Measurements from ENCODE around the gene FGD6.
"Not testable (repeated sequence)": the region's sequence is repeated elsewhere in the genome, so short reads cannot be mapped to it uniquely, and the experiment has no call there.

The FGD6 gene
- 1.8 to 3.6 reads per million in 2 donors for total RNA-seq

- peak; percentile 93 for DNase-seq
Measured at GRCh38 chr12:95217377-95218149, at the start of gene FGD6, which contains the start of gene VEZT. FGD6 (minus strand) TSS chr12:95217467; CDS start chr12:95217240, 227 bp downstream. VEZT (plus strand) TSS chr12:95217807; CDS start chr12:95217851, 44 bp downstream.

- no peak for DNase-seq
Measured at GRCh38 chr12:95266254-95266653, 49.0 kb upstream of the FGD6 start.

- no peak for DNase-seq
Measured at GRCh38 chr12:95265765-95266164, 48.5 kb upstream of the FGD6 start.

- DNase-seq = no peak
Measured at GRCh38 chr12:95262808-95263207, 45.5 kb upstream of the FGD6 start.

GRCh38 chr12:95261109-95261508 lies 43.8 kb upstream of the FGD6 start:
- DNase-seq = no peak

GRCh38 chr12:95259368-95259767 lies 42.1 kb upstream of the FGD6 start:
- no peak for DNase-seq

GRCh38 chr12:95258803-95259202 lies 41.5 kb upstream of the FGD6 start:
- DNase-seq = no peak

- no peak for DNase-seq
Measured at GRCh38 chr12:95258151-95258550, 40.9 kb upstream of the FGD6 start.

GRCh38 chr12:95257541-95257940 lies 40.3 kb upstream of the FGD6 start:
- DNase-seq = no peak

- no peak for DNase-seq
Measured at GRCh38 chr12:95253386-95253785, 36.1 kb upstream of the FGD6 start.

GRCh38 chr12:95248604-95249360 lies 31.5 kb upstream of the FGD6 start:
- DNase-seq = no peak

- no peak for DNase-seq
Measured at GRCh38 chr12:95248095-95248494, 30.8 kb upstream of the FGD6 start.

- no peak for DNase-seq
Measured at GRCh38 chr12:95244350-95244749, 27.1 kb upstream of the FGD6 start.

GRCh38 chr12:95243497-95244183 lies 26.4 kb upstream of the FGD6 start:
- no peak for DNase-seq

GRCh38 chr12:95241761-95242506 lies 24.7 kb upstream of the FGD6 start:
- DNase-seq = no peak

- DNase-seq = not testable (repeated sequence)
Measured at GRCh38 chr12:95241138-95241537, 23.9 kb upstream of the FGD6 start.

GRCh38 chr12:95240556-95240955 lies 23.3 kb upstream of the FGD6 start:
- no peak for DNase-seq

GRCh38 chr12:95239835-95240234 lies 22.6 kb upstream of the FGD6 start:
- not testable (repeated sequence) for DNase-seq

GRCh38 chr12:95239216-95239615 lies 21.9 kb upstream of the FGD6 start:
- no peak for DNase-seq

- no peak for DNase-seq
Measured at GRCh38 chr12:95238150-95238549, 20.9 kb upstream of the FGD6 start.

- DNase-seq = no peak
Measured at GRCh38 chr12:95237315-95237714, 20.0 kb upstream of the FGD6 start.

GRCh38 chr12:95235621-95236020 lies 18.4 kb upstream of the FGD6 start:
- DNase-seq = not testable (repeated sequence)

GRCh38 chr12:95234187-95234586 lies 16.9 kb upstream of the FGD6 start:
- DNase-seq = not testable (repeated sequence)
